SH-SY5Y (cell line): Measurements from ENCODE around the gene GMDS.

Experiments
- GATA2 ChIP-seq: IDR thresholded peaks from 2 replicates; pipeline ENCODE4 v1.6.1; 2011; ENCODE audit warnings: mild to moderate bottlenecking, low read depth, low read length
- GATA3 ChIP-seq: IDR thresholded peaks from 2 replicates; pipeline ENCODE4 v1.6.1; 2011; ENCODE audit warnings: low read depth, mild to moderate bottlenecking, low read length, moderate library complexity

The GMDS gene

GRCh38 chr6:2254747-2255146, 9.3 kb upstream of the GMDS start:
- TF ChIP-seq GATA3: no peak
- TF ChIP-seq GATA2: no peak

- TF ChIP-seq GATA2 (no peak), GATA3 (no peak)
Measured at GRCh38 chr6:2249126-2249525, 3.7 kb upstream of the GMDS start.

- TF ChIP-seq GATA2 (no peak), GATA3 (no peak)
Measured at GRCh38 chr6:2247664-2248063, 2.3 kb upstream of the GMDS start.

- TF ChIP-seq GATA3 (no peak), GATA2 (no peak)
Measured at GRCh38 chr6:2245877-2246863, 765 bp upstream of the GMDS start.

GRCh38 chr6:2244261-2245102, 923 bp downstream of the GMDS start:
- TF ChIP-seq GATA3 (no peak), GATA2 (no peak)

- TF ChIP-seq GATA3 (no peak), GATA2 (no peak)
Measured at GRCh38 chr6:2242311-2242710, 3.1 kb downstream of the GMDS start.

- TF ChIP-seq GATA2 (no peak), GATA3 (no peak)
Measured at GRCh38 chr6:2240961-2241360, 4.4 kb downstream of the GMDS start.

GRCh38 chr6:2237001-2237400, 8.4 kb downstream of the GMDS start:
- TF ChIP-seq GATA3 (no peak), GATA2 (no peak)

GRCh38 chr6:2235777-2236495, 9.5 kb downstream of the GMDS start:
- TF ChIP-seq GATA2 (peak; percentile 76), GATA3 (peak; percentile 64; the same call in 1 of the 2 replicates)

GRCh38 chr6:2232445-2232844, 13.0 kb downstream of the GMDS start:
- no peak for TF ChIP-seq GATA2
- TF ChIP-seq GATA3: no peak

GRCh38 chr6:2231438-2231837, 14.0 kb downstream of the GMDS start:
- no peak for TF ChIP-seq GATA3
- TF ChIP-seq GATA2: no peak

- TF ChIP-seq GATA3 (no peak), GATA2 (no peak)
Measured at GRCh38 chr6:2230659-2231277, 14.6 kb downstream of the GMDS start.

GRCh38 chr6:2229742-2230141, 15.7 kb downstream of the GMDS start:
- TF ChIP-seq GATA2 (no peak), GATA3 (no peak)
